Smooth muscle cell (in vitro differentiated cells): ENCODE data around the gene PLCB3. TPM values are rescaled to one million over a fixed set of nuclear protein-coding genes. Genes with fewer than 3 reads are reported as not detected.

ENCODE experiments used
- DNase-seq: peaks from one replicate; lab custom pipeline; 2025; ENCODE audit not compliant: unreplicated experiment; lab: John Stamatoyannopoulos, UW
- H2AFZ ChIP-seq: fragments of 200-600 bp; sonication (generic); 2 replicates; pipeline ENCODE4 v1.6.0; 2016; ENCODE audit warnings: antibody characterized with exemption, low read depth, mild to moderate bottlenecking
- H3F3A ChIP-seq: fragments of 200-600 bp; sonication (generic); 2 replicates; pipeline ENCODE4 v1.6.0; 2017; ENCODE audit warnings: antibody characterized with exemption, low read depth
- H3K27ac ChIP-seq: fragments of 200-600 bp; sonication (generic); 2 replicates; pipeline ENCODE4 v1.5.1; 2016; ENCODE audit warnings: low read depth, mild to moderate bottlenecking
- H3K27me3 ChIP-seq: fragments of 200-600 bp; sonication (generic); 2 replicates; pipeline ENCODE4 v1.6.1; 2016; ENCODE audit warnings: low read depth, mild to moderate bottlenecking
- H3K36me3 ChIP-seq: fragments of 200-600 bp; sonication (generic); 2 replicates; pipeline ENCODE4 v1.5.1; 2016; ENCODE audit warnings: low read depth
- H3K4me1 ChIP-seq: fragments of 200-600 bp; sonication (generic); 2 replicates; pipeline ENCODE4 v1.5.1; 2016; ENCODE audit warnings: low read depth
- H3K4me2 ChIP-seq: fragments of 200-600 bp; sonication (generic); 2 replicates; pipeline ENCODE4 v1.6.0; 2016; ENCODE audit warnings: mild to moderate bottlenecking
- H3K4me3 ChIP-seq: fragments of 200-600 bp; sonication (generic); 2 replicates; pipeline ENCODE4 v1.5.1; 2016; ENCODE audit warnings: mild to moderate bottlenecking
- H3K79me2 ChIP-seq: fragments of 200-600 bp; sonication (generic); 2 replicates; pipeline ENCODE4 v1.6.0; 2016; ENCODE audit warnings: low read depth, mild to moderate bottlenecking
- H3K9ac ChIP-seq: fragments of 200-600 bp; sonication (generic); 2 replicates; pipeline ENCODE4 v1.6.0; 2016; ENCODE audit warnings: low read depth
- H3K9me3 ChIP-seq: fragments of 200-600 bp; sonication (generic); replicated peaks from 2 replicates; pipeline ENCODE4 v1.5.1; 2016; ENCODE audit warnings: low read depth
- H4K20me1 ChIP-seq: fragments of 200-600 bp; sonication (generic); 2 replicates; pipeline ENCODE4 v1.6.0; 2016; ENCODE audit warnings: low read depth
- WGBS: methylation state at CpG from one replicate; pipeline ENCODE4 v1.1.7; 2016; ENCODE audit warnings: low lambda C conversion rate; 5-methylcytosine and 5-hydroxymethylcytosine counted together
- polyA plus RNA-seq: library from polyadenylated mRNA; unstranded; fragments of >200 nt; fragmentation: Nextera tagmentation; extraction: Ambion mirVana; gene quantifications from 2 replicates; pipeline ENCODE4 v1.2.1, GENCODE V29; 2016
- total RNA-seq: library from RNA; depleted of rRNA; stranded (reverse); fragments of >200 nt; gene quantifications from 2 replicates; pipeline ENCODE4 v1.2.3, GENCODE V29; 2014
- TF ChIP-seq, protein P1 (sequence below): fragments of 200-600 bp; sonication (generic); IDR thresholded peaks from 2 replicates; pipeline ENCODE4 v1.5.1; 2017; ENCODE audit warnings: borderline replicate concordance, mild to moderate bottlenecking, antibody characterized with exemption; ENCODE audit not compliant: insufficient read depth, poor library complexity, severe bottlenecking

PLCB3 gene
- total and polyA plus RNA-seq, 2 experiments from 2014 or later, result 15.0 to 15.6 TPM

DNA sequence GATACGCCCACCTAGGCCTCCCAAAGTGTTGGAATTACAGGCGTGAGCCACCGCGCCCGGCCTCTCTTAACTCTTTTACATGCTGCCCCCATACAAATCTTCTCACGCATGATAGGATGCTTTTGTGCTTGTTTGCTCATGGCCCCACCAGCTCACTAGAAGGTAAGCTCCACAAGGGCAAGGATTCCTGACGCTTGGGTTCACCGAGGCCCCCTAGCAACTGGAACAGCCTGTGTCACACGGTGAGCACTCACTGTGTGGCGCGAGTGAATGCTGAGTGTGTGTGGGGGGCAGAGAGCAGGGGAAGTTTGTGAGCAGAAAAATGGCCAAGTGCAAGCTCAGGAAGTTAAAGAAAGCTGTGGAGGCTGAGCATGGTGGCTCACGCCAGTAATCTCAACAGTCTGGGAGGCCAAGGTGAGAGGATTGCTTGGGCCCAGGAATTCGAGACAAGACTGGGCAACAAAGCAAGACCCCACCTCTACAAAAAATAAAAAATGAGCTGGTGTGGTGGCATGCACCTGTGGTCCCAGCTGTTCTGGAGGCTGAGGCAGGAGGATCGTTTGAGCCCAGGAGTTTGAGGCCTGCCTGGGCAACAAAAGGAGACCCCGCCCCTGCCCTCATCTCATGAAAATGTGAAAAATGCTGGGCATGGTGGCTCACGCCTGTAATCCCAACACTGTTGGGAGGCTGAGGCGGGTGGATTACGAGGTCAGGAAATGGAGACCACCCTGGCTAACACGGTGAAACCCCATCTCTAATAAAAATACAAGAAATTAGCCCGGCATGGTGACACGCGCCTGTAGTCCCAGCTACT is 30.8 kb downstream of the PLCB3 start:
- Histone ChIP-seq H2AFZ (no peak overlapping the region), H3K4me1 (peaks cover 11% of the 10 kb centered on the region), H3K9ac (no peak overlapping the region), H3K36me3 (no peaks in the 10 kb centered on the region), H3K27ac (no peak overlapping the region), H3K4me3 (no peak overlapping the region), H3K9me3 (no peaks in the 10 kb centered on the region), H3K27me3 (no peaks in the 10 kb centered on the region), H3K79me2 (peaks cover 15% of the 10 kb centered on the region), H3F3A (no peaks in the 10 kb centered on the region), H3K4me2 (no peak overlapping the region), H4K20me1 (no peaks in the 10 kb centered on the region)
- TF ChIP-seq, protein P1, sequence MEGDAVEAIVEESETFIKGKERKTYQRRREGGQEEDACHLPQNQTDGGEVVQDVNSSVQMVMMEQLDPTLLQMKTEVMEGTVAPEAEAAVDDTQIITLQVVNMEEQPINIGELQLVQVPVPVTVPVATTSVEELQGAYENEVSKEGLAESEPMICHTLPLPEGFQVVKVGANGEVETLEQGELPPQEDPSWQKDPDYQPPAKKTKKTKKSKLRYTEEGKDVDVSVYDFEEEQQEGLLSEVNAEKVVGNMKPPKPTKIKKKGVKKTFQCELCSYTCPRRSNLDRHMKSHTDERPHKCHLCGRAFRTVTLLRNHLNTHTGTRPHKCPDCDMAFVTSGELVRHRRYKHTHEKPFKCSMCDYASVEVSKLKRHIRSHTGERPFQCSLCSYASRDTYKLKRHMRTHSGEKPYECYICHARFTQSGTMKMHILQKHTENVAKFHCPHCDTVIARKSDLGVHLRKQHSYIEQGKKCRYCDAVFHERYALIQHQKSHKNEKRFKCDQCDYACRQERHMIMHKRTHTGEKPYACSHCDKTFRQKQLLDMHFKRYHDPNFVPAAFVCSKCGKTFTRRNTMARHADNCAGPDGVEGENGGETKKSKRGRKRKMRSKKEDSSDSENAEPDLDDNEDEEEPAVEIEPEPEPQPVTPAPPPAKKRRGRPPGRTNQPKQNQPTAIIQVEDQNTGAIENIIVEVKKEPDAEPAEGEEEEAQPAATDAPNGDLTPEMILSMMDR, result no peak
- 96% methylated on average over 22 of the region's 22 CpGs for WGBS
- DNase-seq, result no peak

DNA sequence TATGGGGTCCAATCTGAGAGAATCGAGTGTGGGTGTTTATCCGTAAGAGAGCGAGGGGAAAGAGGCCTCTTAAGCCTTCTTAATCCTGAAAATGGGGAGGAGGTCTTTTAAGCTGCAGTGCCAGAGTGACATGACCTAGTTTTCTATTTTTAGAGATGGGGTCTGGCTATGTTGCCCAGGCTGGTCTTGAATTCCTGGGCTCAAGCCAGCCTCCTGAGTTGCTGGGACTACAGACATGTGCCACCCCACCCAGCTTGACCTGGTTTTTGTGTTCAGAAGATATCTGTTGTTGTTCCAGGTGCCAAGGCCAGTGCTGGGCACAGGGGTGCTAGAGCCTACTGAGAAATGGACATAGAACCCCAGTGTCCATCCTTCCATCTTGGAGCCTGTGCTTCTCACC is 31.8 kb downstream of the PLCB3 start:
- Histone ChIP-seq H3K27me3 (no peaks in the 10 kb centered on the region), H4K20me1 (no peaks in the 10 kb centered on the region), H3K9ac (no peak overlapping the region), H3K9me3 (no peaks in the 10 kb centered on the region), H3K4me3 (no peak overlapping the region), H3K4me1 (peaks cover 11% of the 10 kb centered on the region), H3K27ac (no peak overlapping the region), H3K4me2 (peak overlapping the region; percentile 91), H3F3A (no peaks in the 10 kb centered on the region), H3K36me3 (no peaks in the 10 kb centered on the region), H3K79me2 (peaks cover 15% of the 10 kb centered on the region), H2AFZ (no peak overlapping the region)
- TF ChIP-seq, protein P1, result no peak
- DNase-seq, result no peak
- WGBS, result 91% methylated on average over 3 of the region's 3 CpGs

DNA sequence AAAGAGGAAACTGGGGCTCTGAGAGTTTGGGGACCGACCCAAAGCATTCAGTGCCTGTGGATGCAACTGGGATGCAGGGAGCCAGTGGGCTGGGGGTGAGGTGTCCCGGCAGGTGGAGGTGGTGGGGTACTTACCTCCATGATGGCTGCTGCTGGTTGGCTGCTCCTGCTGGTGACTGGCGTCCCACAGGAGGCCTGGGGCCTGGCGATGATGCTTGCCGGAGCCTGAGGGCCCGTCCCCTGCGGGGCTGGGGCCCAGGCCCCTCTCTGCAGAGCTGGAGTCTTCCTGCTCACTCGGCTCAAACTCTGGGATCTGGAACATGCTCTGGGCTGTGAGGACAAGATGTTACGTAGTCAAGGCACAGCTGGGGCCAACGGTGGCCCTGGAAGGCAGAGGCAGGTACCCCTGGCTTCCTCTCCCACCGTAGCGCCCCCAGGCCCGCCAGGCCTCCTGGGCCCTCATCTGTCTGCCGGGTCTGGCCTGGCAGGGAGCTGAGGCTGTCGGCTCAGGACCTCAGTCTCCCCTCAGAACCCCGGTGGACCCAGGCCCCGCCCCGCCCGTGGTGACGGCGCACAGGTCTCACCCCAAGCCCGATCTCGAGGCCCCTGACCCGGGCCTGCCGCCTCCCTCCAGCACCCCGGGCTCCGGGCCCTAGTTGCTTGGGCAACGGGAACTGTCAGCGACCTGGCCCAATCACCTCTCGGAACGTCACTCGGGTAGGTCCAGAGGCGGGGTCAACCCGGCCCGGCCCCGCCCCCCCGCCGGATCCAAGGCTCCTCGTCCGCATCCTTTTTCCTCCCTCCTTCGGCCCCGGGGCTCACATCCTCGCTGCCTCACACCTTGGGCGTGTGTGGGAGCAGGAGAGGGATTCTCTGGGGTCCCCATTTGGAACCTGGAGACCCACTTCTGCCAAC is 33.0 kb downstream of the PLCB3 start, which contains the start of gene BAD:
Gene BAD (minus strand): TSS at position 618 of the 914 bp plus-strand sequence. CDS start 297 bp downstream, at position 321.
- WGBS, result 8% methylated on average over 25 of the region's 44 CpGs
- peaks cover 11% of the 10 kb centered on the region for H3K4me1 ChIP-seq
- peak within 1 kb of the TSS; percentile 93 for H3K9ac ChIP-seq
- H2AFZ ChIP-seq, result peak within 1 kb of the TSS; percentile 73
- no peaks in the 10 kb centered on the region for H3K36me3 ChIP-seq
- DNase-seq, result peak; percentile 84
- TF ChIP-seq, protein P1, result no peak
- H3F3A ChIP-seq, result no peaks in the 10 kb centered on the region
- no peaks in the 10 kb centered on the region for H3K9me3 ChIP-seq
- H3K4me2 ChIP-seq, result peak within 1 kb of the TSS; percentile 91
- H3K27ac ChIP-seq, result peak within 1 kb of the TSS; percentile 91
- no peaks in the 10 kb centered on the region for H4K20me1 ChIP-seq
- H3K79me2 ChIP-seq, result peaks cover 15% of the 10 kb centered on the region
- no peaks in the 10 kb centered on the region for H3K27me3 ChIP-seq
- peak within 1 kb of the TSS; percentile 92 for H3K4me3 ChIP-seq
